CD4-positive, alpha-beta T cell (primary cell): ENCODE data around the gene RPP25L. TPM values are rescaled to one million over a fixed set of nuclear protein-coding genes. Genes with fewer than 3 reads are reported as not detected.
A peak's percentile ranks its signal among the peaks of the same experiment; 100 is the strongest.

Experiments used
- ATAC-seq: fragments of 200-7000 bp; cut with Tn5 transposase; one replicate; pipeline ENCODE4 v1.10.0; 2022; ENCODE audit warnings: mild to moderate bottlenecking; ENCODE audit not compliant: poor library complexity
- CTCF ChIA-PET: fragments of 350-600 bp; sonication (Branson Sonifier 250); formaldehyde crosslinking; loops from one replicate; lab custom pipeline; 2021; ENCODE audit warnings: antibody characterized with exemption, inconsistent platforms; lab: Charles Lee
- POLR2A ChIA-PET: fragments of 350-600 bp; sonication (Branson Sonifier 250); formaldehyde crosslinking; loops from one replicate; lab custom pipeline; 2021; ENCODE audit warnings: antibody characterized with exemption, inconsistent platforms; lab: Charles Lee
- DNase-seq, 14 experiments: peaks; one replicate each; pipeline ENCODE4 v3.0.0-alpha.2; 2013 to 2020; ENCODE audit warnings: mixed read lengths in 2 of 14
- H3K27ac ChIP-seq, 2 donors: one replicate each; pipeline versions ENCODE4 v1.5.1 to v1.7.0; 2013; ENCODE audit warnings: low read length in 2 of 2, low read depth in 1 of 2, mild to moderate bottlenecking in 1 of 2
- H3K27me3 ChIP-seq, 2 experiments: 1 replicate in 1 of 2; 2 replicates in 1 of 2; pipeline versions ENCODE4 v1.6.1 to v1.7.0; 2013; ENCODE audit warnings: low read length in 2 of 2, control low read depth in 1 of 2, mild to moderate bottlenecking in 1 of 2, moderate library complexity in 1 of 2; ENCODE audit not compliant: insufficient read depth in 2 of 2, control insufficient read depth in 1 of 2
- H3K36me3 ChIP-seq: one replicate; pipeline ENCODE4 v1.6.1; 2013; ENCODE audit warnings: low read length, control low read depth; ENCODE audit not compliant: insufficient read depth
- H3K4me1 ChIP-seq: one replicate; pipeline ENCODE4 v1.6.1; 2013; ENCODE audit warnings: low read length, control low read depth; ENCODE audit not compliant: insufficient read depth
- H3K4me3 ChIP-seq: one replicate; pipeline ENCODE4 v1.5.1; 2013; ENCODE audit warnings: mild to moderate bottlenecking, low read length, moderate library complexity
- H3K9me3 ChIP-seq, 2 experiments: 1 replicate in 1 of 2; 2 replicates in 1 of 2; pipeline versions ENCODE4 v1.6.1 to v1.7.0; 2013; ENCODE audit warnings: low read length in 2 of 2, mild to moderate bottlenecking in 2 of 2, control low read depth in 1 of 2, moderate library complexity in 1 of 2; ENCODE audit not compliant: control insufficient read depth in 1 of 2, insufficient read depth in 1 of 2
- H3K27ac Mint-ChIP-seq: one replicate; pipeline ENCODE4 v1.8.0; 2020; ENCODE audit warnings: mixed read lengths
- H3K27me3 Mint-ChIP-seq: one replicate; pipeline ENCODE4 v1.8.0; 2021; ENCODE audit warnings: mixed read lengths
- H3K36me3 Mint-ChIP-seq: one replicate; pipeline ENCODE4 v1.8.0; 2021; ENCODE audit warnings: low read depth, mixed read lengths
- H3K4me1 Mint-ChIP-seq: one replicate; pipeline ENCODE4 v1.8.0; 2021; ENCODE audit warnings: low read depth, mixed read lengths
- H3K4me3 Mint-ChIP-seq: one replicate; pipeline ENCODE4 v1.8.0; 2020; ENCODE audit warnings: mild to moderate bottlenecking, mixed read lengths
- H3K9me3 Mint-ChIP-seq: one replicate; pipeline ENCODE4 v1.8.0; 2020; ENCODE audit warnings: mixed read lengths
- CTCF ChIP-seq: fragments of 200-600 bp; IDR thresholded peaks from one replicate; pipeline ENCODE4 v1.8.0; 2022; ENCODE audit warnings: antibody characterized with exemption, mild to moderate bottlenecking
- intact Hi-C, 2 experiments: fragments of 100-400 bp; cut with DNase I in 1 of 2; cut with micrococcal nuclease in 1 of 2; formaldehyde crosslinking; loops; one replicate each; pipeline versions ENCODE4 v1.15.1 to v1.9.0; 2023 to 2025; cut with DNase I, micrococcal nuclease
- total RNA-seq, 174 experiments: library from RNA in 2 of 174; stranded (reverse) in 2 of 174; gene quantifications; one replicate each; pipeline ENCODE4 v1.2.3 and lab custom pipeline; 2021 to 2026

The RPP25L gene
- total RNA-seq, 2 experiments from 2014 or later: 4.6 to 5.7 TPM

- H3K36me3 ChIP-seq: peaks cover 41% of the 10 kb centered on the region
- Mint-ChIP-seq H3K4me1 (peaks cover 41% of the 10 kb centered on the region), H3K36me3 (peaks cover 49% of the 10 kb centered on the region), H3K27me3 (no peaks in the 10 kb centered on the region), H3K4me3 (peak overlapping the region; percentile 97), H3K27ac (peak overlapping the region; percentile 88), H3K9me3 (no peaks in the 10 kb centered on the region)
- CTCF ChIA-PET: interaction anchor here (1.5 to 5.9 kb wide), 5 partner anchors 10 to 54 kb away, joined by 4 to 57 read pairs (median 29); partner anchors contain the start of genes CCL27, RPP25L and SIGMAR1
- ATAC-seq (no peak), DNase-seq (peak in 2 of 14 experiments; percentile 45)
- no peak for TF ChIP-seq CTCF
- intact Hi-C loops: loop anchor here (1.0 to 5.0 kb wide), 2 partner anchors 17 to 35 kb away; partner anchors contain the start of gene RPP25L (in 1 of the 2)
- POLR2A ChIA-PET: interaction anchor here (1.4 to 4.4 kb wide), 7 partner anchors 9 to 35 kb away, joined by 5 to 84 read pairs (median 15); partner anchors contain the start of genes ARID3C, CCL27, DCTN3 and RPP25L
- peaks cover 49% of the 10 kb centered on the region for H3K4me1 ChIP-seq
- H3K27me3 ChIP-seq: no peaks in the 10 kb centered on the region
- no peaks in the 10 kb centered on the region for H3K9me3 ChIP-seq
- peak overlapping the region; percentile 99 for H3K4me3 ChIP-seq
- peak overlapping the region; percentile 68 to 85 for H3K27ac ChIP-seq
These were observed 35.8 kb upstream of the RPP25L start for GRCh38 chr9:34647651-34648050.

- Mint-ChIP-seq H3K4me1 (peaks cover 35% of the 10 kb centered on the region), H3K4me3 (peak overlapping the region; percentile 97)
- intact Hi-C loops: loop anchor here (1.0 to 5.0 kb wide), 2 partner anchors 17 to 35 kb away; partner anchors contain the start of gene RPP25L (in 1 of the 2)
These were observed 35.1 kb upstream of the RPP25L start for GRCh38 chr9:34647084-34647403.

More at GRCh38 chr9:34647084-34647403, 35.1 kb upstream of the RPP25L start:
- ChIA-PET POLR2A (interaction anchor here (0.7 to 4.4 kb wide), 15 partner anchors 9 to 1085 kb away, joined by 3 to 84 read pairs (median 6); partner anchors contain the start of genes ARID3C, CCL27, CREB3 and DCTN3), CTCF (interaction anchor here (1.0 to 5.9 kb wide), 9 partner anchors 9 to 268 kb away, joined by 3 to 57 read pairs (median 8); partner anchors contain the start of genes ARID3C, CCL27, RPP25L and SIGMAR1)
- Mint-ChIP-seq H3K27ac (peak overlapping the region; percentile 88), H3K27me3 (no peaks in the 10 kb centered on the region), H3K36me3 (peaks cover 49% of the 10 kb centered on the region), H3K9me3 (no peaks in the 10 kb centered on the region)
- Histone ChIP-seq H3K27ac (peak overlapping the region; percentile 68 to 85), H3K9me3 (no peaks in the 10 kb centered on the region), H3K36me3 (peaks cover 41% of the 10 kb centered on the region), H3K27me3 (no peaks in the 10 kb centered on the region), H3K4me3 (peak overlapping the region; percentile 99), H3K4me1 (peaks cover 43% of the 10 kb centered on the region)
- no peak for TF ChIP-seq CTCF
- ATAC-seq: peak; percentile 9
- no peak for DNase-seq
